IMR-90 (cell line): ENCODE results near the gene P2RX7. TPM values are rescaled to one million over a fixed set of nuclear protein-coding genes. Genes with fewer than 3 reads are reported as not detected.
"Not testable (repeated sequence)": the region's sequence is repeated elsewhere in the genome, so short reads cannot be mapped to it uniquely, and the experiment has no call there.

Source experiments
- ATAC-seq: fragments of 200-7000 bp; cut with Tn5 transposase; 2 replicates; pipeline ENCODE4 v1.9.1; 2020; ENCODE audit warnings: low read depth, mild to moderate bottlenecking, moderate library complexity
- BruUV-seq: library from RNA; stranded (reverse); fragments of 400-500 nt; replicated peaks from 2 replicates; lab custom pipeline; 2021; lab: Mats Ljungman, UMichigan
- CTCF ChIA-PET: fragments of 300-600 bp; formaldehyde crosslinking; extraction: SDS; loops from one replicate; lab custom pipeline; 2021; ENCODE audit warnings: antibody characterized with exemption; lab: Yijun Ruan, JAX
- POLR2A ChIA-PET: fragments of 300-600 bp; sonication (Branson Sonifier 250); formaldehyde crosslinking; loops from one replicate; lab custom pipeline; 2022; ENCODE audit warnings: antibody characterized with exemption; ENCODE audit not compliant: unreplicated experiment; lab: Charles Lee
- DNase-seq: peaks from one replicate; pipeline ENCODE4 v3.0.0; 2013
- H2AFZ ChIP-seq: replicated peaks from 2 replicates; pipeline ENCODE3; 2013; ENCODE audit warnings: low read length, mild to moderate bottlenecking; ENCODE audit not compliant: poor library complexity
- H2AK5ac ChIP-seq: 2 replicates; pipeline ENCODE4 v1.6.1; 2013; ENCODE audit warnings: low read depth, low read length, inconsistent platforms
- H2AK9ac ChIP-seq: replicated peaks from 2 replicates; pipeline ENCODE3; 2013; ENCODE audit warnings: mild to moderate bottlenecking, low read depth, low read length, moderate library complexity; ENCODE audit not compliant: poor library complexity
- H2BK120ac ChIP-seq: 2 replicates; pipeline ENCODE4 v1.6.1; 2013; ENCODE audit warnings: low read depth, low read length, inconsistent platforms
- H2BK15ac ChIP-seq: 3 replicates; pipeline ENCODE4 v1.6.1; 2013; ENCODE audit warnings: low read depth, low read length, inconsistent platforms
- H2BK20ac ChIP-seq: 2 replicates; pipeline ENCODE4 v1.6.1; 2013; ENCODE audit warnings: low read depth, mild to moderate bottlenecking, inconsistent platforms, low read length, moderate library complexity
- H2BK5ac ChIP-seq: 2 replicates; pipeline ENCODE4 v1.6.1; 2013; ENCODE audit warnings: mild to moderate bottlenecking, low read depth, low read length, inconsistent platforms; ENCODE audit not compliant: poor library complexity, severe bottlenecking
- H3K14ac ChIP-seq: replicated peaks from 2 replicates; pipeline ENCODE4 v1.6.1; 2013; ENCODE audit warnings: low read depth, low read length, inconsistent platforms
- H3K18ac ChIP-seq: 2 replicates; pipeline ENCODE4 v1.6.1; 2013; ENCODE audit warnings: low read depth, low read length, control low read depth
- H3K23ac ChIP-seq: 2 replicates; pipeline ENCODE4 v1.6.1; 2013; ENCODE audit warnings: low read depth, low read length, inconsistent platforms
- H3K27ac ChIP-seq: 2 replicates; pipeline ENCODE4 v1.5.1; 2013; ENCODE audit warnings: mild to moderate bottlenecking, control low read depth, low read length; ENCODE audit not compliant: insufficient read depth
- H3K27me3 ChIP-seq: 2 replicates; pipeline ENCODE4 v1.6.1; 2013; ENCODE audit warnings: low read length; ENCODE audit not compliant: control insufficient read depth, insufficient read depth
- H3K36me3 ChIP-seq: 2 replicates; pipeline ENCODE4 v1.6.1; 2013; ENCODE audit warnings: low read length, mixed read lengths; ENCODE audit not compliant: control insufficient read depth, insufficient read depth
- H3K4ac ChIP-seq: 2 replicates; pipeline ENCODE4 v1.6.1; 2013; ENCODE audit warnings: low read depth, low read length, inconsistent platforms
- H3K4me1 ChIP-seq: 2 replicates; pipeline ENCODE4 v1.6.1; 2013; ENCODE audit warnings: low read length, mixed read lengths; ENCODE audit not compliant: control insufficient read depth, insufficient read depth
- H3K4me2 ChIP-seq: 2 replicates; pipeline ENCODE4 v1.6.1; 2013; ENCODE audit warnings: low read depth, mild to moderate bottlenecking, control low read depth, low read length, moderate library complexity
- H3K4me3 ChIP-seq: 2 replicates; pipeline ENCODE4 v1.5.1; 2013; ENCODE audit warnings: low read depth, mild to moderate bottlenecking, control low read depth, low read length, moderate library complexity; ENCODE audit not compliant: insufficient read depth
- H3K56ac ChIP-seq: 2 replicates; pipeline ENCODE4 v1.6.1; 2013; ENCODE audit warnings: low read length, inconsistent platforms; ENCODE audit not compliant: insufficient read depth; ENCODE audit errors: extremely low read depth
- H3K79me1 ChIP-seq, 2 experiments: 2 replicates each; pipeline ENCODE4 v1.6.1; 2013; ENCODE audit warnings: low read length in 2 of 2, inconsistent platforms in 1 of 2, low read depth in 1 of 2
- H3K9ac ChIP-seq: 2 replicates; pipeline ENCODE4 v1.6.1; 2013; ENCODE audit warnings: low read depth, low read length, control low read depth
- H3K9me1 ChIP-seq: 2 replicates; pipeline ENCODE4 v1.6.1; 2013; ENCODE audit warnings: low read length, inconsistent platforms; ENCODE audit not compliant: insufficient read depth
- H3K9me3 ChIP-seq: 2 replicates; pipeline ENCODE4 v1.6.1; 2013; ENCODE audit warnings: low read length; ENCODE audit not compliant: control insufficient read depth, insufficient read depth
- H4K20me1 ChIP-seq: 2 replicates; pipeline ENCODE4 v1.6.1; 2013; ENCODE audit warnings: low read length, inconsistent platforms; ENCODE audit not compliant: insufficient read depth
- H4K5ac ChIP-seq: 2 replicates; pipeline ENCODE4 v1.6.1; 2013; ENCODE audit warnings: mild to moderate bottlenecking, low read depth, low read length, control low read depth
- H4K8ac ChIP-seq, 2 experiments: 2 replicates each; pipeline ENCODE4 v1.6.1; 2013; ENCODE audit warnings: low read depth in 2 of 2, low read length in 2 of 2, control low read depth in 1 of 2, inconsistent platforms in 1 of 2
- H4K91ac ChIP-seq: 2 replicates; pipeline ENCODE4 v1.6.1; 2013; ENCODE audit warnings: low read depth, low read length, inconsistent platforms; ENCODE audit not compliant: insufficient read depth
- WGBS, 2 experiments: methylation state at CpG; one replicate each; pipeline versions ENCODE4 v1.1.5 to v1.1.7; 2013; ENCODE audit warnings: missing lambda C conversion rate in 2 of 2; ENCODE audit not compliant: insufficient read length in 1 of 2; ENCODE audit errors: extremely low coverage in 2 of 2; 5-methylcytosine and 5-hydroxymethylcytosine counted together
- dilution Hi-C: fragments of 300-500 bp; cut with HindIII; formaldehyde crosslinking; loops from one replicate; pipeline ENCODE4 v1.14.3; 2018; ENCODE audit warnings: low sequenced_read_pairs; ENCODE audit not compliant: unreplicated experiment
- in situ Hi-C: fragments of 300-500 bp; cut with MboI; formaldehyde crosslinking; loops from 3 replicates; pipeline ENCODE4 v1.14.3; 2019; ENCODE audit warnings: low sequenced_read_pairs, inconsistent platforms, mixed read lengths
- intact Hi-C: fragments of 100-400 bp; cut with micrococcal nuclease; formaldehyde crosslinking; loops from 2 replicates; pipeline ENCODE4 v1.10.0; 2022
- polyA plus RNA-seq, 3 experiments: library from polyadenylated mRNA; depleted of rRNA; stranded (reverse); fragments of >200 nt; gene quantifications; 2 replicates each; pipeline ENCODE4 v1.2.3, GENCODE V29; 2012; ENCODE audit warnings: low replicate concordance in 1 of 3
- total RNA-seq: library from RNA; depleted of rRNA; stranded (reverse); fragments of >200 nt; gene quantifications from 2 replicates; pipeline ENCODE4 v1.2.3, GENCODE V29; 2012

P2RX7 gene
- total and polyA plus RNA-seq, 2 of the 4 experiments (the other 2 are of a cell fraction) = 0.07 to 0.18 TPM

DNA sequence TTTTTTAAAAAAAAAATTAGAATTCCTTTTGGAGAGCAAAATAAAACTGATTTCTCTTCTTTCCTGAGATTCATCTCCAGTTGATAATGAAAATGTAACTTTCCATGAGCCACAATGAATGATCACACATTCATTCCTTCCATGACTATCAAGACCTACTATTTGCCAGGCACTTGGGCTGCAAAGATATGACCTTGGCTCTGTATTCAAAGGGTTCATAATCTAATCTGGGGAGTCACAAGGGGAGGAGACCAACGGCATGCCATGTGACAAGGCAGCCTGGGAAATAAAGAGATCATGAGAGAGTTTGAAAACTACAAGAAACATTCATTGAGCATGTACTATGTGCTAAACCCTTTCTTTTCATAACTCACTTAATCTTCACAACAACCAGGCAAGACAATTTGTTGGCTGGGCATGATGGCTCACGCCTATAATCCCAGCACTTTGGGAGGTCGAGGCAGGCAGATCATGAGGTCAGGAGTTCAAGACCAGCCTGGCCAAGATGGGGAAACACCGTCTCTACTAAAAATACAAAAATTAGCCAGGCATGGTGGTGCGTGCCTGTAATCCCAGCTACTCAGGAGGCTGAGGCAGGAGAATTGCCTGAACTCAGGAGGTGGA is 26.2 kb downstream of the P2RX7 start:
- H3K14ac ChIP-seq, H3K56ac ChIP-seq, H3K23ac ChIP-seq, H2BK15ac ChIP-seq, H2BK120ac ChIP-seq, H3K4ac ChIP-seq, H3K9me1 ChIP-seq, DNase-seq, H4K5ac ChIP-seq, in situ Hi-C loops, H3K36me3 ChIP-seq, BruUV-seq, H3K9ac ChIP-seq, H2AK5ac ChIP-seq, H3K9me3 ChIP-seq, H3K4me3 ChIP-seq, H3K27ac ChIP-seq, H3K4me2 ChIP-seq, H3K79me1 ChIP-seq, H2BK5ac ChIP-seq, CTCF ChIA-PET, H3K4me1 ChIP-seq, ATAC-seq, H2BK20ac ChIP-seq, H4K20me1 ChIP-seq, H3K18ac ChIP-seq, dilution Hi-C loops, POLR2A ChIA-PET, intact Hi-C loops, H4K91ac ChIP-seq, H2AFZ ChIP-seq, H4K8ac ChIP-seq, H2AK9ac ChIP-seq: not testable (repeated sequence)
- no CpG with 5 or more reads among the region's 5 CpGs for WGBS, 2 experiments
- peaks cover 39% of the 10 kb centered on the region for H3K27me3 ChIP-seq
